WERI-Rb-1 (cell line): Measurements from ENCODE around the gene ERF.

Experiments
- DNase-seq: peaks from one replicate; pipeline ENCODE4 v3.0.0-alpha.2; 2020
- H3K27ac ChIP-seq: fragments of 250-450 bp; sonication (Bioruptor Pico); 2 replicates; pipeline ENCODE4 v1.5.1; 2020; ENCODE audit warnings: mild to moderate bottlenecking, moderate library complexity
- H3K27me3 ChIP-seq: fragments of 250-450 bp; sonication (Bioruptor Pico); 2 replicates; pipeline ENCODE4 v1.5.1; 2021; ENCODE audit warnings: mild to moderate bottlenecking, low read depth, moderate library complexity; ENCODE audit not compliant: insufficient read depth, severe bottlenecking
- H3K36me3 ChIP-seq: fragments of 250-450 bp; sonication (Bioruptor Pico); 2 replicates; pipeline ENCODE4 v1.5.1; 2020; ENCODE audit warnings: mild to moderate bottlenecking, moderate library complexity
- H3K4me3 ChIP-seq: 2 replicates; pipeline ENCODE4 v1.5.1; 2011; ENCODE audit warnings: low read depth, mild to moderate bottlenecking, control low read depth, low read length
- H3K9me3 ChIP-seq: fragments of 250-450 bp; sonication (Bioruptor Pico); 2 replicates; pipeline ENCODE4 v1.5.1; 2021; ENCODE audit warnings: mild to moderate bottlenecking, moderate library complexity; ENCODE audit not compliant: severe bottlenecking
- CTCF ChIP-seq: IDR thresholded peaks from 2 replicates; pipeline ENCODE4 v1.5.1; 2011; ENCODE audit warnings: low read depth, mild to moderate bottlenecking, control low read depth, inconsistent platforms, low read length

The ERF gene

DNA sequence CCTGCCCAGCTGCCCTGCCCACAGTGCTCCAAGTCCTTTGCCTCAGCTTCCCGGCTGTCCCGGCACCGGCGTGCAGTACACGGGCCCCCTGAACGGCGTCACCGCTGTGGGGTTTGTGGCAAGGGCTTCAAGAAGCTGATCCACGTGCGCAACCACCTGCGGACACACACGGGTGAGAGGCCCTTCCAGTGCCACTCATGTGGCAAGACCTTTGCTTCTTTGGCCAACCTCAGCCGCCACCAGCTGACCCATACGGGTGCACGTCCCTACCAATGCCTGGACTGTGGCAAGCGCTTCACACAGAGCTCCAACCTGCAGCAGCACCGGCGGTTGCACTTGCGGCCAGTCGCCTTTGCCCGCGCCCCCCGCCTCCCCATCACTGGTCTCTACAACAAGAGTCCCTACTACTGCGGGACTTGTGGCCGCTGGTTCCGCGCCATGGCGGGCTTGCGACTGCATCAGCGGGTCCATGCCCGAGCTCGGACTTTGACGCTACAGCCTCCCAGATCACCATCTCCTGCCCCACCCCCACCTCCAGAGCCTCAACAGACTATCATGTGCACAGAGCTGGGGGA is 29.1 kb downstream of the ERF start:
- Histone ChIP-seq H3K27me3 (no peaks in the 10 kb centered on the region), H3K4me3 (no peak overlapping the region), H3K36me3 (peaks cover 43% of the 10 kb centered on the region), H3K9me3 (no peaks in the 10 kb centered on the region), H3K27ac (no peak overlapping the region)
- TF ChIP-seq CTCF, result no peak
- DNase-seq, result no peak

- DNase-seq, result no peak
- Histone ChIP-seq H3K36me3 (peaks cover 39% of the 10 kb centered on the region), H3K27ac (no peak overlapping the region)
Observed at GRCh38 chr19:42224940-42225717, 29.8 kb downstream of the ERF start.

DNA sequence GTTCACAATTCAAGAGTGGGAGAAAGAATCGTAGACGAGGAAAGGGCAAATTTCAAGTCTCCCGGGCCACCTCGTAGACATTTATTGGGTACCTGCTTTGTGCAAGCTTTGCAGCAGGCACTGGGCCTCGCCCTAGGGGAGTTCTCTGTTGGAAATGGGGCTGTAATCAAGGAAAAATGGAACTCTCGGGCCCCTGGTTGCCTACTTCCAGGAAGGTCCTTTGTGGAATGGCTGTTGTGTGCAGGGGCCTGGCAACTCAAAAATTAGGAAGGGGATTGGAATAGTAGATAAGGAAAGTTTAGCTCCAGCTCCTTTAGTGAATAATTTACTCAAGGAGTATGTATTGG is 34.2 kb downstream of the ERF start:
- TF ChIP-seq CTCF, result no peak
- no peak for DNase-seq
- no peaks in the 10 kb centered on the region for H3K27me3 ChIP-seq

More at GRCh38 chr19:42224940-42225717, 29.8 kb downstream of the ERF start:
- TF ChIP-seq CTCF, result no peak
- Histone ChIP-seq H3K9me3 (no peaks in the 10 kb centered on the region), H3K27me3 (no peaks in the 10 kb centered on the region), H3K4me3 (no peak overlapping the region)

GRCh38 chr19:42219812-42220750 is 34.8 kb downstream of the ERF start, which contains the start of gene ZNF526:
Gene ZNF526 (plus strand): TSS chr19:42220312. CDS start chr19:42224404, 4,092 bp downstream.
- H3K27ac ChIP-seq, result peak within 1 kb of the TSS; percentile 79
- H3K9me3 ChIP-seq, result no peaks in the 10 kb centered on the region
- H3K27me3 ChIP-seq, result no peaks in the 10 kb centered on the region
- DNase-seq, result peak; percentile 98
- TF ChIP-seq CTCF, result no peak
- peaks cover 24% of the 10 kb centered on the region for H3K36me3 ChIP-seq
- peak within 1 kb of the TSS; percentile 97 for H3K4me3 ChIP-seq

More for the DNA sequence above, 34.2 kb downstream of the ERF start:
- Histone ChIP-seq H3K36me3 (peaks cover 21% of the 10 kb centered on the region), H3K27ac (peak overlapping the region; percentile 79), H3K4me3 (peak overlapping the region; percentile 97), H3K9me3 (no peaks in the 10 kb centered on the region)

DNA sequence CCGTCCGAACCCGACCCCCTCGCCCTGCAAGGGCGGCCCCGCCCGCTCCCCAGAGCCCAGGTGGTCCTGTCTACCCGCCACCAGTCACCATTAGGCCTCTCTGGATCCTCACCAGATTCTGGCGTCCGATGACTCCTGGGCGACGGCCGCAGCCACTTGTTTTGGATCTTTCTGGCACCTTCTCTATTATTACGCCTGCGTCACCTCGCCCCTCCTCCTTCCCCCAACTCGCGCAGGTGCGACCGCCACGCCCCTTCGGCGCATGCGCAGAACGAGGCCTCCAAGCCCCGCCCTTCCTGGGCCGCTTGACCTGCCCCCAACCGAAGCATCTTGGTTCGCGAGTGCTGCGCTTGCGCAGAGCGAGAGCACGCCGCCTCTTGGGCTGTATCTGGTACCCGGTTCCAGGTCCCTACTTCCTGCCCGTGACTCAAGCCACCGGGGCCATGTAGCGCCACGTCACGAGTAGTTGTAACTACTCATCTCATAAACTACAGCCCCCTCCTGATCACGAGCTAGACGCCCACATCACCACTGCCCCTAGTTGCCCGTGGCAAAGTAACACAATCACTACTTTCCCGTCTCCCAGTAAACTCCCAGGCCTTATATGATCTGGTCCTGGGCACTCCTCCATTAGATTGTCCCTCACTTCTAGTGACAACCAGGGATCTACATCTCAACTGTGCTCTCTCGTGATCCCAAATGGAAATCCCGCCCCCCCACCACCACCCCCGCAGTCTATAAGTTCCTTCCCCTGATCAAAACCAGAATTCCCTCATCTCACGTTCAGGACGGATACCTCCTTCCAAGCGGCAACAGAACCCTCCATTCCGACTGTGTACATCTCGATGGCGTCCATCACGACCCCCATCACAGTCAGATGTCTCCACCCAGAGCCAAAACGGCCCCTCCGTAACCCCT is 37.1 kb downstream of the ERF start, which contains the start of gene DEDD2:
Gene DEDD2 (minus strand): TSS at position 158 of the 918 bp plus-strand sequence. CDS start 670 bp downstream, outside the sequence.
- Histone ChIP-seq H3K9me3 (no peaks in the 10 kb centered on the region), H3K27me3 (no peaks in the 10 kb centered on the region), H3K36me3 (peaks cover 37% of the 10 kb centered on the region), H3K27ac (peak within 1 kb of the TSS; percentile 67), H3K4me3 (peak within 1 kb of the TSS; percentile 81)
- TF ChIP-seq CTCF, result no peak
- DNase-seq, result peak; percentile 97
